Endothelial cell (in vitro differentiated cells): ENCODE results near the gene MYO10. TPM values are rescaled to one million over a fixed set of nuclear protein-coding genes. Genes with fewer than 3 reads are reported as not detected.

Experiments
- DNase-seq: peaks from one replicate; pipeline ENCODE4 v3.0.0; 2021; ENCODE audit warnings: low spot score
- H3K27ac Mint-ChIP-seq: one replicate; pipeline ENCODE4 v1.8.0; 2021; ENCODE audit warnings: mixed read lengths, inconsistent platforms; ENCODE audit not compliant: unreplicated experiment
- H3K27me3 Mint-ChIP-seq: one replicate; pipeline ENCODE4 v1.8.0; 2021; ENCODE audit warnings: mild to moderate bottlenecking, moderate library complexity, mixed read lengths, inconsistent platforms; ENCODE audit not compliant: unreplicated experiment
- H3K36me3 Mint-ChIP-seq: one replicate; pipeline ENCODE4 v1.8.0; 2021; ENCODE audit warnings: mild to moderate bottlenecking, low read depth, mixed read lengths, inconsistent platforms; ENCODE audit not compliant: unreplicated experiment
- H3K4me1 Mint-ChIP-seq: one replicate; pipeline ENCODE4 v1.8.0; 2021; ENCODE audit warnings: mild to moderate bottlenecking, mixed read lengths, inconsistent platforms; ENCODE audit not compliant: unreplicated experiment
- H3K4me3 Mint-ChIP-seq: one replicate; pipeline ENCODE4 v1.8.0; 2021; ENCODE audit warnings: mild to moderate bottlenecking, mixed read lengths, inconsistent platforms; ENCODE audit not compliant: unreplicated experiment
- H3K9me3 Mint-ChIP-seq: one replicate; pipeline ENCODE4 v1.8.0; 2021; ENCODE audit warnings: mixed read lengths, inconsistent platforms; ENCODE audit not compliant: unreplicated experiment
- total RNA-seq: library from RNA; stranded (reverse); fragmentation: NEBNext Ultra II Directional; extraction: Animal tissue kit (Norgen Biotek cat#: 25700); gene quantifications from one replicate; pipeline ENCODE4 v1.2.1, GENCODE V29; 2021; ENCODE audit not compliant: unreplicated experiment
- TF ChIP-seq, protein P1 (sequence below): fragments of 200-600 bp; sonication (generic); IDR thresholded peaks from one replicate; pipeline ENCODE4 v1.5.0; 2021; ENCODE audit warnings: antibody characterized with exemption; ENCODE audit not compliant: unreplicated experiment

The MYO10 gene
- total RNA-seq, 1 donor from 2014 or later = 132 TPM

GRCh38 chr5:16615741-16616535 lies 320.1 kb downstream of the MYO10 start:
- TF ChIP-seq, protein P1, sequence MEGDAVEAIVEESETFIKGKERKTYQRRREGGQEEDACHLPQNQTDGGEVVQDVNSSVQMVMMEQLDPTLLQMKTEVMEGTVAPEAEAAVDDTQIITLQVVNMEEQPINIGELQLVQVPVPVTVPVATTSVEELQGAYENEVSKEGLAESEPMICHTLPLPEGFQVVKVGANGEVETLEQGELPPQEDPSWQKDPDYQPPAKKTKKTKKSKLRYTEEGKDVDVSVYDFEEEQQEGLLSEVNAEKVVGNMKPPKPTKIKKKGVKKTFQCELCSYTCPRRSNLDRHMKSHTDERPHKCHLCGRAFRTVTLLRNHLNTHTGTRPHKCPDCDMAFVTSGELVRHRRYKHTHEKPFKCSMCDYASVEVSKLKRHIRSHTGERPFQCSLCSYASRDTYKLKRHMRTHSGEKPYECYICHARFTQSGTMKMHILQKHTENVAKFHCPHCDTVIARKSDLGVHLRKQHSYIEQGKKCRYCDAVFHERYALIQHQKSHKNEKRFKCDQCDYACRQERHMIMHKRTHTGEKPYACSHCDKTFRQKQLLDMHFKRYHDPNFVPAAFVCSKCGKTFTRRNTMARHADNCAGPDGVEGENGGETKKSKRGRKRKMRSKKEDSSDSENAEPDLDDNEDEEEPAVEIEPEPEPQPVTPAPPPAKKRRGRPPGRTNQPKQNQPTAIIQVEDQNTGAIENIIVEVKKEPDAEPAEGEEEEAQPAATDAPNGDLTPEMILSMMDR = no peak
- DNase-seq = no peak
- Mint-ChIP-seq H3K27me3 (peaks cover 7% of the 10 kb centered on the region), H3K36me3 (no peaks in the 10 kb centered on the region), H3K27ac (peak overlapping the region; percentile 45), H3K4me1 (peaks cover 27% of the 10 kb centered on the region), H3K9me3 (no peaks in the 10 kb centered on the region), H3K4me3 (peak overlapping the region; percentile 96)

GRCh38 chr5:16612007-16612406 lies 324.1 kb downstream of the MYO10 start:
- Mint-ChIP-seq H3K36me3 (peaks cover 3% of the 10 kb centered on the region), H3K4me1 (peaks cover 29% of the 10 kb centered on the region), H3K9me3 (no peaks in the 10 kb centered on the region), H3K27ac (no peak overlapping the region), H3K27me3 (peaks cover 3% of the 10 kb centered on the region), H3K4me3 (no peak overlapping the region)
- DNase-seq = no peak
- TF ChIP-seq, protein P1 = no peak
